Ammon's horn (tissue), 1 donor: ENCODE measurements around the gene RBL2.
"Not testable (repeated sequence)": the region's sequence is repeated elsewhere in the genome, so short reads cannot be mapped to it uniquely, and the experiment has no call there.

Source experiments
- DNase-seq: peaks from one replicate; pipeline ENCODE4 v3.0.0-alpha.2; 2016; ENCODE audit warnings: low spot score

The RBL2 gene

GRCh38 chr16:53539759-53540718 lies 105.8 kb downstream of the RBL2 start:
- DNase-seq = not testable (repeated sequence)
